NCI-H2171 (cell line): Measurements from ENCODE around the gene MYH13.
A peak's percentile ranks its signal among the peaks of the same experiment; 100 is the strongest.

ENCODE experiments used
- DNase-seq: peaks from one replicate; lab custom pipeline; 2025; lab: John Stamatoyannopoulos, UW

The MYH13 gene

DNA sequence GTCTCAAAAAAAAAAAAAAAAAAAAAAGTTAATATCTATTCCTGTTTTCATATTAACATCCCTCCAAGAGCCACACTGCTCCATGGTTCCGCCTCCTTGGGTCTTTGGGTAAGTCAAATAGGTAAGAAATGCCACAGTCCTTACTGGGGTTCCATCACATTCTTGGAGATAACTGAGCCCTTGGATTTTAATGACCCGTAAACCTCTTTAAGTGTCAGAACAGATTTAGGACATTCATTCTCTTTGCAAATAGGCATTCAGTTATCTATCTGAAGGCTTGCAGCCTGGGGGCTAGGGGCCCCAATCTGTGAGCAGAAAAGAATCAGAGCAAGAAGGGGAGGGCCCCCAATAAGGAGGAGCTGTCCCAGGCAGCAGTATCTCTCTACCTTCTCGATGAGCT, 28.0 kb downstream of the MYH13 start:
- DNase-seq = no peak

DNA sequence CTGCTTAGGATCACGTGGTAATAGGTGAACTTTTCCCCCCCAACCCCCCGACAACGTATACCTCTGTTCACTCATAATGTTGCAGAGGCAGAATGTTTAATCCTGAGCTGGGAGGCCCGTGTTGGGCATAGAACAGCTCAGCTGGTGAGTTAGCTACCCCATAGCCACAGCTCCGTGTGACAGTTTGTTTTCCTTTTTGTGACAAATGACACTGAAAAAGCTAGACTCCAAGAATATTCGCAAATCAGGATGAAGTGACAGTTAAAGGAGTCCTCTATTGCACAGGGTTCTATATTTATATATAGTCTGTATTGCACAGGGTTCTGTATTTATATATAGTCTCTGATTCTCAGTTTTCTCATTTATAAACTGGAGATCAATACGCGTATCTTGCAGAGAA, 33.8 kb downstream of the MYH13 start:
- no peak for DNase-seq

DNA sequence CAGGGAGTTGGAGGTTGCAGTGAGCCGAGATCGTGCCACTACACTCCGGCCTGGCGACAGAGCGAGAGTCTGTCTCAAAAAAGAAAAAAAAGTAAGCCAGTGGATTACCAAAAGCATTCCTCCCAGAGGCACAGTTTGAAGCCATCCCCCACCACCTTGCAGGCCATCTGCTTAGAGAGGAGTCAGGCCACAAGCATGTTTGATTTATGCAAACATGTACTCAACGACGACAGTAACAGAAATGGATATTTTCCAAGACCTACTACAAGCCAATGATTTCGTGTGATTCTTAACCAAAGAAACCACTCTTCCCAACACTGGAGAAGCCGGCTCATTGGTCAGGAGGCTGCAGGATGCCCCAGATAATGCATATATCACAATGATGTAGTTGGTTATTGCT, 34.8 kb downstream of the MYH13 start:
- no peak for DNase-seq

DNA sequence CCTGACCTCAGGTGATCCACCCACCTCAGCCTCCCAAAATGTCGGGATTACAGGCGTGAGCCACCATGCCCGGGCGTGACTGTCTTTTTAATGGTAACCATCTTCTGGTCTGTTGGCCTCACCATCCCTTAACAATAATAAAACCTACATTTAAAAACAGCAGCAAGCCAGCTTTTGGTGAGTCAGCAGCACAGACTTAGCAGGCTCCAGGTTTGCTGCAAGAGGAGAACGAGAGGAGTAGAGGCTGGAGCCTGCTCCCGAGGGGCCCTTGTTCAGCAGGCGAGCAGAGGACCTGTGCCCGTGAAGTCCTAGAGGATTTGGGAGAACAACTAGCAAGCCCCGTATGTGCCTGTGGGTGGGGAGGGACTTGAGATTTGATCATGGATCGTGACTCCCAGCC, 35.7 kb downstream of the MYH13 start:
- DNase-seq = no peak

DNA sequence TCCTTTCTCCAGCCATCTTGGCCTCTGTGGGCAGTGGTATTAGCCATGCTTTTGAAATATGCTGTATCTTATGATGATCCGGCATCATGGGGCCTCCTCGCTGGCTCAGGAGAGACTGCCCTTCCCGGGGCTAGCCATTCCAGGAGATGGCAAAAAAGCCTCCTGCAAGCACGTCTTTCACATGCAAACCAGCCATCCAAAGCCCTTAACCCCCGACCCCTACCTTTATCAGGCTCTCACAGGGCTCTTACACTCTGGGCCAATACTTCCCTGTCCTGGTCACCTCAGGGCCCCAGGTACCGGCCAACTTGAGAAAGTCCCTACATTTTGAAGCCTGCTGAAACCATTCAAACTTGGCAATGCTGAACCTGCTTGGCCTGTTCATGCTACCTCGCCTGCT, 36.4 kb downstream of the MYH13 start:
- no peak for DNase-seq

DNA sequence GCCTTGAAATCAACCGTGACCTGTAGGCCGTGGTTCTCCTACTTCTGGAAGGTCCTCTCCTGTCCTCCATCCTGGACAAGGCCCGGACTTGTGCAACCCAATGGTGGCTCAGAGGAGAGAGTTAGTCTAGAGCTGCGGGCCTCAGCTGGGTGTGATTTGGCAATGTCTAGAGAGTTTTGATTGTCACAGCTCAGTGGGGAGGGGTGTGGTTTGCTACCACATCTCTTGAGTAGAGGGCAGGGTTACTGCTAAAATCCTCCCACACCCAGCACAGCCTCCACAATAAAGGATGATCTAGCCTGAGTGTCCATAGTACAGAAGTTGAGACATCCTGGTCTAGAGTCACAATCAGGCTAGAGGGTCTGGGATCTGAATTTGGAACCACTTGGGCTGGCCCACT, 40.3 kb downstream of the MYH13 start:
- no peak for DNase-seq

DNA sequence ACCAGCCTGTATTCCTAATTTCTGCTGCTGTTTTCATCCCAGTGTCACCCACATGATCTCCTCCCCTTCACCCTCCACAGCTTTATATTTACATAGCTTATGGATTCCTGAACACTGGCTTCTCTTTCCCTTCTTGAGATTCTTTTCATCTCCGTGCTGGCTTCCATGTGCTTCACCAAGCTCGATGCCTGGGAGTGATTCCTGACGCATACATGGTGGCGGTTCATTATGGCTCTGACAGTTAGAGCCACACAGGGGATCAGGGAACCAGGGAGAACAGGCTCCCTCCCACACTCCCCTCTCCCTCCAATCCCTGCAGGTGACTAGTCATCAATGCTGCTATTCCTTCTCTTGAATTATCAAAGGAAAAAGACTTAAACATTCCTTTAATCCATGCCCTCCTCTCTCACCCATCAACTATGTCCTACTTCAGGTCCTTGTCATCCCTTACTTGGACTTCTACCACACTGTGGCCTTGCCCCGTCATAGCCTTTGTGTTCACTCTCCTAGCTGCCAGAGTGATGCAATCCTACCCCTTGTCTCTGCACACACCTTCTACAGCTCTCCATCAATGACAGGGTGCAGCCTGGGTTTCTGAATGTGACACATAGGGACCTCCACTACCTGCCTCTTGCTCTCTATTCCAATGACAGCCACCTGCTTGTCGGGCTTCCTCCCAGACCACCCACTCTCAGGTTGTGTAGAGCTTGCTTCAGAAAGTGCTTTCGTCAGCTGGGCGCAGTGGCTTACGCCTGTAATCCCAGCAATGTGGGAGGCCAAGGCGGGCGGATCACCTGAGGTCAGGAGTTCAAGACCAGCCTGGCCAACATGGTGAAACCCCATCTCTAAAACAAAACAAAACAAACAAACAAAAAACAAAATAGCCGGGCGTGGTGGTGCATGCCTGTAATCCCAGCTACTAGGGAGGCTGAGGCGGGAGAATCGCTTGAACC, 43.6 kb downstream of the MYH13 start:
- no peak for DNase-seq

DNA sequence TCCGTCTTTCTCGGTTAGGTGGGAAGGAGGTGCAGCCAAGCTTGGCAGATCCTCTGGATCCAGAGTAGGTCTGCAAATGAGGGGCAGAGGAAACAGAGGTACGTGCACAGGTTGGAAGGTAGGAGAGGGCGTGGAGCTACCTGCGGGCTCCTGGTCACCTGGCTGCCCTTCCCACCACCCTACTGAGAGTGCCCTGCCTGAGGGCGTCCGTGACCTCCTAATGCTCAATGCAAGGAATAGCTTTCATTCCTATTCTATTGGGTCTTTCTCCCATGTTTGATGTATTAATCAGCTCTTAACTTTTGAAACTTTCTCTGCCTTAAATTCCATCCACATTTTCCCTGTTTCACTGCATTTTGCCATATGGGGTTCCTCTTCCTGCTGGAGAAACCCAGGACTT, 44.6 kb downstream of the MYH13 start:
- no peak for DNase-seq

DNA sequence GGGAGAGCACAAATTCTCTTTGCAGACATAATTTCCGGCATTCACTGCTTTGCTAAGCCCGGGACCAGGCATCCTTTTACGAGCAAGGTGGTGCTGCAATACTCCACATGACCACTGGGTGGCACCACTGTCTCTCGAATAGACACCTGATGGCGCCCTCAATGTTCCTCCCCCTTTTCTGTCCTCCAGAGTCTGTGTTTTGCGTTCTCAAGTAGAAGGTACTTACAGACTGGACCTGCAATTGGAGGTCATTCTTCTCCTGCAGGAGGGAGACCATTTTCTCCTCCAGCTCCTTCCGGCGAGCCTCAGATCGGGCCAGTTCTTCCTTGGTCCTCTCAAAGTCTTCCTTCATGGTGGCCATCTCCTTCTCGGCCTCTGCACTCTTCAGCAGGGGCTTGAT, 45.2 kb downstream of the MYH13 start:
- DNase-seq = peak; percentile 33

DNA sequence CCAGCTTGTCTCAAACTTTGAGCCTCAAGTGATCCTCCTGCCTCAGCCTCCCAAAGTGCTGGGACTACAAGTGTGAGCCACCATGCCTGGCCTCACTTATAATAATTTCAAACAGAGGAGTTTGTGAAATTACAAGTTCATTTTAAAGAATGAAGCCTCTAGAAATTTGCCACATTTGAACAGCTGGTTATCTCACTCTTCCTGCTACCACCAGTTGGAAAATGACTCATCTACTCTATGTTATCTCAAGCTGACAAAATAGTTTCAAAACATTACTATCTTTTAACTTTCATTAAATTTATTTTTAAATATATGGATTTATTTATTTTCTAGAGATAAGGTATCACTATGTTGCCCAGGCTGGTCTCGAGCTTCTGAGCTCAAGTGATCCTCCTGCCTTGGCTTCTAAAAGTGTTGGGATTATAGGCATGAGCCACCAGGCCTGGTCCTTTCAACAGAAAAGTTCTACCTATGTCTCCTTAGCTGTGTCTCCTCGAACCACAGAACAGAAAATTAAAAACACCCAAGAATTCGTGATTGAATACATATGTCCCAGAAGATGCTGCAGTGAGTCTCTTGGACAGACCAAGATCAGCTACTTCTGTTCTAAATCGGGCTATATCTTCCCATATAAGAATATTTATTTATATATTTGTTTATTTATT, 47.6 kb downstream of the MYH13 start:
- DNase-seq = no peak

DNA sequence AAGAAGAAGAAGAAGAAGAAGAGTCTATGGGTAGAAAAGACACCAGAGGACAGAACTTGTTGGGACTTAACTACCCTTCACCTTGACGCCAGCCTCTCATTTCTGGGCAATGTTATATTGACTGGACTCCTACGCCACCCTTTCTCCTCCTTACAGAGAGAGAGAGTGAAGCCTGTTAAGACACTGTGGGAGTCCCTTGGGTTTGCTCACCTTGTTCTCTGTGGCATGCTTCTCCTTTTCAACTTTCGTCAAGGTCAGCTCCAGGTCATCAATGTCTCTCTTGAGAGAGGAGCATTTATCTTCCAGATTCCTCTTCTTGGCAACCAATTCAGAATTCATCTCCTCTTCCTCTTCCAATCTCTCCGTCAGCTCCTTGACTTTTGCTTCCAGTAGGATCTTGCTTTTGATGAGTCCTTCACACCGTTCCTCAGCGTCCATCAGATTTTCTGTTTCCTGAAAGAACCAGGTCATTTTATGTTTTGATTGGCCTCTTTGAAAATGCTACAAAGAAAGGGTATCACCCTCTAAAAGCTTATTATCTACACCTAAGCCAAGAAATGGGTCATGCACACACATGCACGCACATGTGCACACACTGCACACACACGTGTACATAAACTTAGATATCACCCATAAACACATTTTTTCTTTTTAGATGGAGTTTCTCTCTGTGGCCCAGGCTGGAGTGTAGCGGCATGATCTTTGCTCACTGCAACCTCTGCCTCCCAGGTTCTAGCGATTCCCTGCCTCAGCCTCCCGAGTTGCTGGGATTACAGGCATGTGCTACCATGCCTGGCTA, 48.8 kb downstream of the MYH13 start:
- no peak for DNase-seq

DNA sequence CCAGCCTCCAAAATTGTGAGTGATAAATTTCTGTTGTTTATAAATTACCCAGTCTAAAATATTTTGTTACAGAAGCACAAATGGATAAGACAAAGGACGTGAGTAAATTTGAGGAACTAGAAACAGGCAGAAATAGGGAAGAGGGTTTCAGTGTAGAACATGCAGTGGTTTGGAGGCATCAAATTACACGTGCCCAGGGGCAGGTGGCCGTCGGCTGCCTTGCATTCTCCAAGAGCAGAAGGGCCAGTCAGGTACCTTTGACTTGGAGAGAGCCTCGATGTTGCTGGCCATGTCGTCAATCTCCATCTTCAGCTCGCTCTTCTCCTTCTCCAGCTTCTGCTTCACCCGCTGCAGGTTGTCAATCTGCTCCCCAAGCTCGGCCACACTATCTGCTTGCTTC, 54.3 kb downstream of the MYH13 start:
- no peak for DNase-seq

DNA sequence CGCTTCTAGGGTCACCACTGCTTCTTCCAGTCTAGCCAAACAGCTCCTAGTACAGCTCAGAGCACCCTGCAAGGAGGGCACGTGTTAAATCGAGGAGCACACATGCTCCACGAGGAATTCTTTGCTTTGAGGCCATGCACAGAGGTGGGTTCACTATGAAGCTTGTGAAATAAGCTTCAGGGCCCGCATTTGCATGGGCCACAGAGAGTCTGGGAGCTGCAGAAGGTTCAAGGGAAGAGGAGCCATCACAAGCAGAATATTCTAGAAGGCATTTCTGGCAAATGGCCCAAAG, 55.3 kb downstream of the MYH13 start:
- no peak for DNase-seq

DNA sequence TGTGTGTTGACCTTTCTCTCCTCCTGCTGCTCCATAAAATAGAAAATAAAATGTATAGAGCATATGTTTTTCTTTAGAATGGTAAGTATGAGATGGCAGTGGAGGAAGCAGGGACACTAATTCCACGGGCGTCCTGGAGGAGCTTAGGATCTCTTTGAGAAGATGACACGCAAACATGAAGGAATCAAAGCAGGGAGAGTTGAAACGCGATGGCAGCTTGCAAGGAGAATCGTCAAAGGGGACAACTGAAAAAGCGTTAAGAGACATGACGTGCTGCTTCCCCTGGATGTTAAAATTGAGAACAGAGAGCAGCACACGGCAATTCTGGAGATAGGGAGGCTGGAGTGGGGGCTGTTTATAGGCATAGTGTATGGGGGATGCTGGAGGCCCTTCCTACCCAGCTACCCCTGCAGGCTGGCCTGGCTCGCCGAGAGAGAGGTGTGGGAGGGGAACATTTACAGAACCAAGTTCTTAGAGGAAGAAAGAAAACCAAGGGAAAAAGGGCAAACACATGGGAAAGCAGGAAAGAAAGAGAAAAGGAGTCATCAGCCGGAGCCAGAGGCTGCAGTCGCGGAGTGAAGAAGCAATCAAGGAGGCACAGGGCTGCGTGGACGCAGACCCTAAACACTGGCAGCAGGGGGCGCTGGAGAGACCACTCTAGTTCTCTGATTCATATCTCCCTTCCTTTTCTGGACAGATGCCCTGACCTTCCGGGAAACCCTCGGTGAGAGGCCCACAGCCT, 55.8 kb downstream of the MYH13 start:
- DNase-seq = no peak

DNA sequence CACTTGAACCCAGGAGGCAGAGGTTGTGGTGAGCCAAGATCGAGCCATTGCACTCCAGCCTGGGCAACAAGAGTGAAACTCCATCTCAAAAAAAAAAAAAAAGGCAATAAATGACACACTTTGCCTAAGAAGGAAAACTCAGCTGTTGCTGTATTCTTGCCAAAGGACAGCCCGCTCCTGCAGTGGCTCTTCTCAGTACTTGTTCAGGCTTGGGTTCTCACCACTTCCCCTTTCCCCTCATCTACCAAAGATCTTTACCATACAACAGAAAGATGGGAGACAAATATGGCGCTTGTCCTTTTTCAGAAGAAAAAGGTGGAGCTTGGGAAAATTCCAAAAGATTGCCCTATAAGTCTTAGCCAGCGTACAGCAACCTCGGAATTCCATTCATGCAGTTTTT, 58.5 kb downstream of the MYH13 start:
- DNase-seq = no peak

DNA sequence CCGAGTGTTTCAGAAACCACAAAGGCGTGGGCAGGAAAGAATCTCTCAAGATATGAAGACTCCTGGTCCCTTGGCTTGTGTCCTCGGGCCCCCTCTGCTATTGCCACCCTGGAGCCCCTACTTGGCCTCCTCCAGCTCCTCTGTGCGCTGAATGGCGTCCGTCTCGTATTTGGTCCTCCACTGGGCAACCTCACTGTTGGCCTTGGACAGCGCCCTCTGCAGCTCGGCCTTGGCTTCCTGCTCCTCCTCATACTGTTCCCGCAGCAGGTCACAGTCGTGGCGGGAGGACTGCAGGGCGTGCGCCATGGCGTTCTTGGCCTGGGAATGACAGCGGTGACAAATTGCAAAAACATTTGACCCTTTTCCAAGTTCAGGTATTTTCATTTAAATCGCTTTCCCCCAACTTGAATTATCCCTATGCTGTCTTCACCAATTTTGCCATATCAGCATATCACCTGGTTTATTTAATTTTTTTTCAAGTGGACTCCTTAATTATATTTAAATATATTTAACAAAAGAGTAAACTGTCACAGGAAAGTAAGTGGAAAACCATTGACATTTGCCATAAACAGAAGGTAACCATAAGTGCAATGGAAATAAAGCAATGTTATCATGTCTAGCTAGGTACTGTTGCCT, 59.7 kb downstream of the MYH13 start:
- DNase-seq = no peak

DNA sequence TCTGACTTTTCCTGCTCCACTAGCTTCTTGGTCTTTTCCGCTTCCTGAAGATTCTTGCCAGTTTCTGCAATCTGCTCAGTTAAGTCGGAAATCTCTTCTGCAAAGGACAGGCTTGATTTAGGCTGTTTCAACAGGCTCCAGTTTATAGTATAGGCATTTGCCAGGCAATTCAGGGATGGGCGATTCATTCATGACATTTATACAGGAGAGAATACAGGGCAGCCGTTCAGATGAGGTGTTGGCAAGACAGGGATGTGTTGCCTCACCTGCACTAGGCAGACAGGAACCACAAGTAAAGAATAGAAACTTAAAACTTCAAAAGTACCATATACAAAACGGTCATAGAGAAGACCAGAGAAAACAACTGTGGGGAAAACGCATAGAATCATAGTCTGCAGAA, 61.7 kb downstream of the MYH13 start:
- no peak for DNase-seq

DNA sequence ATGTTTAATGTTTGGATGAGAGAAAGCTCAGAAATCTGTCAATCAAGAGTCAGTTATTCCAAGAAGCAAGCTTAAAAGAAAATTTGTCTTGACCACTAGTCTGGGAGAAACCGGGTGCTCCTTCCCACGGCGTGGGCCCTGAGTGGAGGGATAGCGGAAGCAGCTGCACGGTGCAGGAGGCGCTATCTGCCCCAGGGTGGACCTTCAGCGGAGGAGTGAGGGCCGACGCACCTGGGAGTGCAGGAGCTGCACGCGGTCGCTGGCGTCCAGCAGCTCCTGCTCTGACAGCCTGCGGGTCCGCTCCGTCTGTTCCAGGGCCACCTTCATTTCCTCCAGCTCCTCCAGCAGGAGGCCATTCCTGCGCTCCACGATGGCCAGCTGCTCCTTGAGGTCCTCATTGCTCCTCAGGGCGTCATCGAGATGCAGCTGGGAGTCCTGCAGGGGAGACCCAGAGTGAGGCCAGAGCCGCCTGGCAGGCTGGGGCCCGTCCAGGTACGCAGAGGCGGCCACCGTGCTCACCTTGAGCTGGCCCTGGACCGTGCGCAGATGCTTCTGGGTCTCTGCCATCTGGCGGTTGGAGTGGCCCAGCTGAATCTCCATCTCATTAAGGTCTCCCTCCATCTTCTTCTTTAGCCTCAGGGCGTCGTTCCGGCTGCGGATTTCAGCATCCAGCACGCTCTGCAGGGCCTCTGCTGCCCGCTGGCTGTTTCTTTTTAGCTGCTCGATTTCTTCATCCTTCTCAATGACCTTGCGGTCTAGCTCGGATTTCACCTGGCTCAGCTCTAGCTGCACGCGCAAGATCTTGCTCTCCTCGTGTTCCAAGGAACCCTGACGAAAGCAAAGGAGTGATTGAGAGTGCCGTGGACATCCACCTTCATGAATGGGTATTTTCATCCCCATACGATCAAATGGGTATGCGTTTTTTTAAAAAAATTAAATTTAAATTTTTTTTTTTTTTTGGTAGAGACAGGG, 63.5 kb downstream of the MYH13 start:
- no peak for DNase-seq

DNA sequence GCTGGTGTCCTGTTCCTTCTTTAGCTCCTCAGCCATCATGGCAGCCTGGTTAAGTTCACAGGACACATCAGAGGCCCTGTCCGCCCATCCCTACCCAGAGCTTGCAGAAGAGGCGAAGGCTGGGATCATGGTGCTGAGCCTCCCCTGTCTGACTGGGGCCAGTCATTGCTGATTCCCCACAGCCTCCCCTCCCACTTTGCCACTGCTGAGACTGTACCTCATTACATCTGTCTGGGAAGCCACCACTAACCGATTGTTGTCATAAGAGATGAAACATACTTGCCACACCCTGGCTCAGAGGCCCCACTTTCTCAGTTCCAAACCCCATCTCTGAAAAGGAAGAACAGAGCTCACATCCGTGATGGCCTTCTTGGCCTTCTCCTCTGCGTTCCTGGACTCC, 66.2 kb downstream of the MYH13 start:
- DNase-seq = no peak

DNA sequence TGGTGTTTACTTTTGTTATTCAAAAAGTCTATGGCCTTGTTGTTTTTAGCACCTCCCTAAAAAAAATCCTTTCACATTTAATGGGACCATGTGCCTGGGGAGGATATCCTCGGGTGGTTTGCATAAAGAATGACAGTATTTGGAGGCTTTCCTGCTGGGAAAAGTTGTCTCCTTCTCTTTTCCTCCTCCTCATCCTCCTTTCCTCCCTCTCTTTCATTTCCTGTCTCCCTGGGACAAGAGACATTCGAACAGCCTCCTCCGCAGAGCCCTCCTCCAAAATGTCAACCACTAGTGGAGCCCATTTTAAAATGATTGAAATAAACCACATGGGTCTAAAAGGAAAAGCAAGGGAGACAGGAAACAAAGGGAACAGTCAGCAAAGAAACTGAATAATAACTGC, 67.4 kb downstream of the MYH13 start:
- no peak for DNase-seq
